Lower leg skin (tissue), 3 donors: ENCODE results near the gene FMO4.

ENCODE experiments used
- CTCF ChIP-seq, 3 donors: fragments of 450-650 bp; IDR thresholded peaks; one replicate each; pipeline ENCODE4 v1.5.1; 2016; ENCODE audit warnings: antibody characterized with exemption in 3 of 3, mild to moderate bottlenecking in 3 of 3, moderate library complexity in 2 of 3
- POLR2A ChIP-seq, 2 donors: fragments of 450-650 bp; IDR thresholded peaks; one replicate each; pipeline ENCODE4 v1.6.1; 2016 to 2017; ENCODE audit warnings: antibody characterized with exemption in 2 of 2, mild to moderate bottlenecking in 1 of 2, moderate library complexity in 1 of 2

- TF ChIP-seq CTCF (IDR thresholded peaks at IDR 0.05) (no peak), POLR2A (IDR thresholded peaks at IDR 0.05) (no peak)
Observed at GRCh38 chr1:171299342-171299741, 14.6 kb upstream of the FMO4 start.
